NCI-H187 treated with DMSO at 0.1 percent for 48 hours (cell line): ENCODE data around the gene TMEM191B.
"Not testable (repeated sequence)": the region's sequence is repeated elsewhere in the genome, so short reads cannot be mapped to it uniquely, and the experiment has no call there.

Source experiments
- DNase-seq: peaks from one replicate; lab custom pipeline; 2025; lab: John Stamatoyannopoulos, UW

TMEM191B gene

GRCh38 chr22:18527752-18528596, at the start of gene TMEM191B:
Gene TMEM191B (plus strand): TSS chr22:18527802. CDS start chr22:18527981, 179 bp downstream.
- DNase-seq = not testable (repeated sequence)

GRCh38 chr22:18496227-18496626, 31.4 kb upstream of the TMEM191B start:
- DNase-seq = not testable (repeated sequence)

- not testable (repeated sequence) for DNase-seq
Measured at GRCh38 chr22:18511327-18511726, 16.3 kb upstream of the TMEM191B start.

GRCh38 chr22:18512378-18512777, 15.2 kb upstream of the TMEM191B start:
- not testable (repeated sequence) for DNase-seq

GRCh38 chr22:18513454-18513853, 14.1 kb upstream of the TMEM191B start:
- not testable (repeated sequence) for DNase-seq

GRCh38 chr22:18518061-18518460, 9.5 kb upstream of the TMEM191B start, which contains the start of gene GGTLC3:
Gene GGTLC3 (minus strand): TSS chr22:18518161. CDS start chr22:18517897, 264 bp downstream.
- not testable (repeated sequence) for DNase-seq

- not testable (repeated sequence) for DNase-seq
Measured at GRCh38 chr22:18522762-18523161, 4.8 kb upstream of the TMEM191B start.

GRCh38 chr22:18523328-18523727, 4.3 kb upstream of the TMEM191B start:
- not testable (repeated sequence) for DNase-seq

GRCh38 chr22:18528597-18529415, 1.2 kb downstream of the TMEM191B start:
- DNase-seq = not testable (repeated sequence)

- not testable (repeated sequence) for DNase-seq
Measured at GRCh38 chr22:18529416-18530145, 2.0 kb downstream of the TMEM191B start.

GRCh38 chr22:18533633-18534032, 6.0 kb downstream of the TMEM191B start:
- not testable (repeated sequence) for DNase-seq

GRCh38 chr22:18534315-18534714, 6.7 kb downstream of the TMEM191B start:
- not testable (repeated sequence) for DNase-seq

GRCh38 chr22:18539994-18540393, 12.4 kb downstream of the TMEM191B start:
- not testable (repeated sequence) for DNase-seq

- not testable (repeated sequence) for DNase-seq
Measured at GRCh38 chr22:18543400-18543799, 15.8 kb downstream of the TMEM191B start.

GRCh38 chr22:18544615-18545014, 17.0 kb downstream of the TMEM191B start:
- not testable (repeated sequence) for DNase-seq

- DNase-seq = not testable (repeated sequence)
Measured at GRCh38 chr22:18549458-18550179, 22.0 kb downstream of the TMEM191B start.

GRCh38 chr22:18551046-18551445, 23.4 kb downstream of the TMEM191B start:
- not testable (repeated sequence) for DNase-seq

- DNase-seq = not testable (repeated sequence)
Measured at GRCh38 chr22:18552839-18553597, 25.4 kb downstream of the TMEM191B start.

- DNase-seq = not testable (repeated sequence)
Measured at GRCh38 chr22:18554280-18555256, 27.0 kb downstream of the TMEM191B start.
